Measurements from ENCODE around the gene TENM3.

GRCh38 chr4:182238355-182238931 lies 4.8 kb upstream of the TENM3 start:
- TF ChIP-seq EZH2phosphoT487 (conservative IDR thresholded peaks at IDR 0.05; ENCODE audit: low read length) (no peak), CTCF (IDR thresholded peaks at IDR 0.05; ENCODE audit: insufficient read depth, low read length, poor library complexity, severe bottlenecking) (no peak)
